Sigmoid colon (tissue), 3 donors: ENCODE results near the gene MKNK2.

Source experiments
- CTCF ChIP-seq, 4 experiments: fragments of 450-650 bp in 3 of 4; fragments of 200-600 bp in 1 of 4; IDR thresholded peaks; one replicate each; pipeline ENCODE4 v1.5.1; 2016 to 2019; ENCODE audit warnings: antibody characterized with exemption in 4 of 4, mild to moderate bottlenecking in 3 of 4, moderate library complexity in 2 of 4
- POLR2A ChIP-seq, 2 donors: fragments of 450-650 bp; IDR thresholded peaks; one replicate each; pipeline ENCODE4 v1.6.1; 2016; ENCODE audit warnings: antibody characterized with exemption in 2 of 2, mild to moderate bottlenecking in 2 of 2, moderate library complexity in 2 of 2

GRCh38 chr19:2011169-2011568 is 39.9 kb downstream of the MKNK2 start:
- TF ChIP-seq CTCF (IDR thresholded peaks at IDR 0.05) (no peak), POLR2A (IDR thresholded peaks at IDR 0.05) (no peak)
